ENCODE data around the gene BMS1.

DNA sequence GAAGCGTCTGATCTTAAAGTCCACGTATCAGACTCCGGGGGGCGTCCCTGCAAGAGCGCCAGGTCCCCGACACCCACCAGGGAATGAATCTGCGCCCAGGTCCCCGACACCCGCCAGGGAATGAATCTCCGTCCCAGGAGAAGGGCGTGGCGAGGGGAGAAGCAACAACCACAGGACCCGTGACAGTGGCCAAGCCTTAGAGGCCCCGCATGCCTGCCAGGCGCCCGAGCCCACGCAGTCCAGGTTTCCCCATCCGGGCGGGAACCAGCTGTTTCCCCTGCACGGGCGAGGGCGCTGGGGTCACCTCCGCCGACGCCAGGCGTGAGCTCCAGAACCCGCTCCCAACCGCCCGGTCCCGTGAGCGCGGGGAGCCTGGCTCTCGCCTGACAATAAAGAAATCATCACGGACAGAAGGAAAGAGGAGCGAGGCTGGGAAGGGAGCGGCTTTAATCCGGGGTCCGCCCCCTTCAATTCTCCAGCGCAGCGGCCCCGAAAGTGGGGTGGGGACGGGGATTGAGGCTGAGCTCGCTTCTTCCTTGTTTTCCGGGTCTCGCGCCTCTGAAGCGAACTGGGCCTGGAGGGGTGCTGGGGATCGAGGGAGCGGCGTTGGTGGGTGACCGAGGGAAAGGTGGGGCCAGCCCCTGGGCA, 29.0 kb upstream of the BMS1 start:
- TF ChIP-seq, protein P1, sequence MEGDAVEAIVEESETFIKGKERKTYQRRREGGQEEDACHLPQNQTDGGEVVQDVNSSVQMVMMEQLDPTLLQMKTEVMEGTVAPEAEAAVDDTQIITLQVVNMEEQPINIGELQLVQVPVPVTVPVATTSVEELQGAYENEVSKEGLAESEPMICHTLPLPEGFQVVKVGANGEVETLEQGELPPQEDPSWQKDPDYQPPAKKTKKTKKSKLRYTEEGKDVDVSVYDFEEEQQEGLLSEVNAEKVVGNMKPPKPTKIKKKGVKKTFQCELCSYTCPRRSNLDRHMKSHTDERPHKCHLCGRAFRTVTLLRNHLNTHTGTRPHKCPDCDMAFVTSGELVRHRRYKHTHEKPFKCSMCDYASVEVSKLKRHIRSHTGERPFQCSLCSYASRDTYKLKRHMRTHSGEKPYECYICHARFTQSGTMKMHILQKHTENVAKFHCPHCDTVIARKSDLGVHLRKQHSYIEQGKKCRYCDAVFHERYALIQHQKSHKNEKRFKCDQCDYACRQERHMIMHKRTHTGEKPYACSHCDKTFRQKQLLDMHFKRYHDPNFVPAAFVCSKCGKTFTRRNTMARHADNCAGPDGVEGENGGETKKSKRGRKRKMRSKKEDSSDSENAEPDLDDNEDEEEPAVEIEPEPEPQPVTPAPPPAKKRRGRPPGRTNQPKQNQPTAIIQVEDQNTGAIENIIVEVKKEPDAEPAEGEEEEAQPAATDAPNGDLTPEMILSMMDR (IDR thresholded peaks at IDR 0.05; ENCODE audit: low read length), result no peak
- TF ChIP-seq EZH2 (IDR thresholded peaks at IDR 0.05; ENCODE audit: borderline replicate concordance, low read length), result no peak

Measured in OCI-LY1 (cell line).